ENCODE results near the gene HUS1. TPM values are rescaled to one million over a fixed set of nuclear protein-coding genes. Genes with fewer than 3 reads are reported as not detected.

HUS1 gene
- total and polyA plus RNA-seq, 2 of the 13 experiments (the other 11 are each of a cell fraction or from before 2014, with no cell fraction given) = 14.8 to 16.9 TPM

- no peak for TF ChIP-seq ZNF232 (CRISPR knock-in tag; IDR thresholded peaks at IDR 0.05; ENCODE audit: borderline replicate concordance)
- TF ChIP-seq ELF1 (CRISPR knock-in tag; IDR thresholded peaks at IDR 0.05) = no peak
- no peak for TF ChIP-seq ATF7-NPFF (CRISPR knock-in tag; IDR thresholded peaks at IDR 0.05; ENCODE audit: low read depth)
- TF ChIP-seq TCF7L2 (IDR thresholded peaks at IDR 0.05; ENCODE audit: low read depth, low read length) = no peak
- TF ChIP-seq MAFG (CRISPR knock-in tag; IDR thresholded peaks at IDR 0.05) = no peak
- TF ChIP-seq ZNF782 (CRISPR knock-in tag; IDR thresholded peaks at IDR 0.05; ENCODE audit: borderline replicate concordance) = no peak
- no peak for TF ChIP-seq ZNF230 (CRISPR knock-in tag; IDR thresholded peaks at IDR 0.05)
- TF ChIP-seq NR1H2 (CRISPR knock-in tag; IDR thresholded peaks at IDR 0.05; ENCODE audit: borderline replicate concordance, low read depth) = no peak
- TF ChIP-seq SP4 (CRISPR knock-in tag; IDR thresholded peaks at IDR 0.05) = 0 out of 2 replicates have a peak, but pooled peaks have one; percentile 23
- no peak for TF ChIP-seq ZNF282 (IDR thresholded peaks at IDR 0.05; ENCODE audit: partially characterized antibody)
- TF ChIP-seq ZNF776 (CRISPR knock-in tag; IDR thresholded peaks at IDR 0.05) = no peak
- no peak for TF ChIP-seq CREBL2 (CRISPR knock-in tag; IDR thresholded peaks at IDR 0.05; ENCODE audit: borderline replicate concordance)
- no peak for TF ChIP-seq ADNP (CRISPR knock-in tag; IDR thresholded peaks at IDR 0.05)
- TF ChIP-seq E2F2 (CRISPR knock-in tag; IDR thresholded peaks at IDR 0.05; ENCODE audit: borderline replicate concordance) = no peak
- TF ChIP-seq EEA1 (CRISPR knock-in tag; IDR thresholded peaks at IDR 0.05; ENCODE audit: borderline replicate concordance) = no peak
- TF ChIP-seq NFE2 (CRISPR knock-in tag; IDR thresholded peaks at IDR 0.05) = no peak
- peak; percentile 38; the same call in 1 of the 2 replicates for TF ChIP-seq ZFY (CRISPR knock-in tag; IDR thresholded peaks at IDR 0.05)
- TF ChIP-seq ZNF121 (CRISPR knock-in tag; IDR thresholded peaks at IDR 0.05) = no peak
- TF ChIP-seq ZBTB37 (CRISPR knock-in tag; IDR thresholded peaks at IDR 0.05) = no peak
- TF ChIP-seq TBP (CRISPR knock-in tag; IDR thresholded peaks at IDR 0.05) = no peak
- TF ChIP-seq DNMT1 (CRISPR knock-in tag; IDR thresholded peaks at IDR 0.05) = no peak
- no peak for TF ChIP-seq AGO2 (optimal IDR thresholded peaks at IDR 0.05; ENCODE audit: low read depth, low read length)
Measured at GRCh38 chr7:47991741-47992311, 12.4 kb upstream of the HUS1 start (continued).
